DMS153 treated with DMSO at 0.1 percent for 48 hours (cell line): ENCODE measurements around the gene OR2B2.

ENCODE experiments used
- DNase-seq: peaks from one replicate; lab custom pipeline; 2025; ENCODE audit not compliant: unreplicated experiment; lab: John Stamatoyannopoulos, UW

The OR2B2 gene

DNA sequence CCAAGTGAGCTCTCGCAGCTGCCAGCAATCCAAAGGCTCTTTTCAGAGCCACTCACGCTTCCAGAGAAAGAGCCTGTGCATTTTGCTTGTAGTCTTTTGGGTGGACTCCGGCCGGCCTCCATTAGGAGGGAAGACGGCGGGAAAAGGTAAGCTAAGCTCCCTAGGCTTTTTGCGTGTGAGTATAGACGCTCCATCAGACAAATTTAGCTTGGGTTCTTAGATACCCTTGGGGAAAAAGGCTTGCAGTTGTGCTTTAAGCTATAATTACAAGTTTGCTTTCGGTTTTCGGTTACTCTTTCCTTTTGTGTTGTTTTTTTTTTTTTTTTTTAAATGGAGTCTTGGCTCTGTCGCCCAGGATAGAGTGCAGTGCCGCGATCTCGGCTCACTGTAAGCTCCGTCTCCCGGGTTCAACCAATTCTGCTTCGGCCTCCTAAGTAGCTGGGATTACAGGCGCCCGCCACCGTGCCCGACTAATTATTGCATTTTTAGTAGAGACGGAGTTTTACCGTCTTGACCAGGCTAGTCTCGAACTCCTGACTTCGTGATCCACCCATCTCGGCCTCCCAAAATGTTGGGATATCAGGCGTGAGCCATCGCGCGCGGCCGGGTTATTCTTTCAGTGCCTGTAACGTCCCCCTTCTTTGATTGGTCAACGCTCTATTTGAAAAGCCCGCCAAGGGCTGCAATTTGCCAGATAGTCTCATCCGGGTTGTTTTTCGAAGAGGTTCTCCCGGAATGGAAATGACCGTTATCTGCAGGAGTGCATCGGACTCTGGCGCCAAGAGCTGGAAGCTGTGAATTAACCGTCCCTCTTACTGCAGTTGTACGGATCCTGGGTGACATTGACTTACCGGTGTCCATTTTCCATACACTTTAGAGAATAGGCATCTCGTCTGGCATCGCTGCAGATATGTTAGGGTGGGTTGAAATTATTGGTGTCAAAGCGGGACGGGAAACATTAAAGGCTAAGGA is 18.1 kb downstream of the OR2B2 start:
- DNase-seq, result peak; percentile 89

DNA sequence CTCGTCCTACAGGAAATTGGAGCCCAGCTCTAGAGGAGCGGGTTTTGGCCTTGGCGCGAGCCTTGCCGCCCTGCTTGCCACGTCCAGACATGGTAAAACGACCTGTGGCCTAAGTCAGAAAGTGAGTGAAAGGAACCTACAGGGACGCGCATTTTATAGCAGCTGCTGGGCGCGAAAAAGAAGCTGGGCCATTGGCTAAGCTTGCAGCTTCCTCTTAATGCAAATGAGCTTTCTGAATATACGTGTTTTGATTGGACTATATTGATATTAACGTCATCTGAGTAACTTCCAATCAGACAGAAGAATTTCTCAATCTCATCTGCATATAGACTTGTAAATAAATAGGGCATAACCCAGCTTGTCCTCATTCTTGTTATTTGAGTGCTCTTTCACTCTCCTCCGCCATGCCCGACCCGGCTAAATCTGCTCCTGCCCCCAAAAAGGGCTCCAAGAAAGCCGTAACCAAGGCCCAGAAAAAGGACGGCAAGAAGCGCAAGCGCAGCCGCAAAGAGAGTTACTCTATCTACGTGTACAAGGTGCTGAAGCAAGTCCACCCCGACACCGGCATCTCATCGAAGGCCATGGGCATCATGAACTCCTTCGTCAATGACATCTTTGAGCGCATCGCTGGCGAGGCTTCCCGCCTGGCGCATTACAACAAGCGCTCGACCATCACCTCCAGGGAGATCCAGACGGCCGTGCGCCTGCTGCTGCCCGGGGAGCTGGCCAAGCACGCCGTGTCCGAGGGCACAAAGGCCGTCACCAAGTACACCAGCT is 18.9 kb downstream of the OR2B2 start:
- DNase-seq, result peak; percentile 96

DNA sequence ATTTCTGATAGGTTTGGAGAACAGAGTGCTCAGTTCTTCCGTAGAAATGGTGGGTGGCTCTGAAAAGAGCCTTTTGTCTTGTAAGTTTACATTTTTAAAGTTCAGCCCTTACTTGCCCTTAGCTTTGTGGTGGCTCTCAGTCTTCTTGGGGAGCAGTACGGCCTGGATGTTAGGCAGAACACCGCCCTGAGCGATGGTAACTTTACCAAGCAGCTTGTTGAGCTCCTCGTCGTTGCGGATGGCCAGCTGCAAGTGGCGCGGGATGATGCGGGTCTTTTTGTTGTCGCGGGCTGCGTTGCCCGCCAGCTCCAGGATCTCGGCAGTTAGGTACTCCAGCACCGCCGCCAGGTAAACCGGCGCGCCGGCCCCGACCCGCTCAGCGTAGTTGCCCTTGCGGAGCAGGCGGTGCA is 19.5 kb downstream of the OR2B2 start:
- DNase-seq, result no peak

DNA sequence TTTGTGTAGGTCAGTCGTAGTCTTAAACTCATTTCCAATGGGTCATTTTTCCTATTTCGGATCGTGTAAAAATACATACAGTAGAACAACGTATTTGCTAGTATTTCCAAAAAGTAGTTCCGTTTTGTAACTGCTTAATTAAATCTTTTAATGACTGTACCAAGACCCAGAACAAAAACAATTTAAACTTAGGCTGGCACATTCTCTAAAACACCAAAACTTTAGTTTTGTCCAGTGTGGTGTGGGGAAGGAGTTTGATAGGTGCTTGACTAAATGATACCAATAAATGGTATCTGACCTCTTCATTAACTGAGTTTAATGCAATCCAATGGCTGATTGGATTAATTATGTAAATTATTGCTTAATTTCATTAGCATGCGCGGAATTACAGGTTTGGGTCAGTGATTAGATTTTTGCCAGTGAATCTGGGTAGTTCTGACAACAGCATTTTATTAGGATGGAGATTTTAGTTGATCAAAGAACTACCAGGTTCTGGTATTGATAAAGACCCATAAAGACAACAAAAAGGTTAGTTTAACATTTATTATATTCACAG is 20.8 kb downstream of the OR2B2 start:
- DNase-seq, result no peak

DNA sequence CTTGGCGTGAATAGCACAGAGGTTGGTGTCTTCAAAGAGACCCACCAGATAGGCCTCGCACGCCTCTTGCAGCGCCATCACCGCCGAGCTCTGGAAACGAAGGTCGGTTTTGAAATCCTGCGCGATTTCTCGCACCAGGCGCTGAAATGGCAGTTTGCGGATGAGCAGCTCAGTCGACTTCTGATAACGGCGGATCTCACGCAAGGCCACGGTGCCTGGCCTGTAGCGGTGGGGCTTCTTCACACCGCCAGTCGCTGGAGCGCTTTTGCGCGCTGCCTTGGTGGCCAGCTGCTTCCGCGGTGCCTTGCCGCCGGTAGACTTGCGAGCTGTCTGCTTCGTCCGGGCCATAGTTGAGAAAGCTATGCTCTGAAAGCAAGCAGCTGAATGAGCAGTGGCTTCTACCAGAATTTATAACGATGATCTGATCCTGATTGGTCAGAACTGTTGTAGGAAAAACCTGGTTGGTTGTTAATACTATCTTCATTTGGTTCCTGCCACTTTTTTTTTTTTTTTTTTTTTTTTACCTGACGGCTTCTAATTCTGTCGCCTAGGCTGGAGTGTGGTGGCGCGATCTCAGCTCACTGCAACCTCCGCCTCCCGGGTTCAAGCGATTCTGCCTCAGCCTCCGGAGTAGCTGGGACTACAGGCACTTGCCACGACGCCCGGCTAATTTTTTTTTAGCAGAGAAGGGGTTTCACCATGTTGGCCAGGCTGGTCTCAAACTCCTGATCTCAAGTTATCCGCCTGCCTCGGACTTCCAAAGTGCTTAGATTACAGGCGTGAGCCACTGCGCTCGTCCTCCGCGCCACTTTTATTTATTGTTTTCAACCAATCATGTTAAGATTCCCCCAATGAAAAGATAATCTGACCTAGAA is 21.5 kb downstream of the OR2B2 start:
- peak; percentile 47 for DNase-seq

DNA sequence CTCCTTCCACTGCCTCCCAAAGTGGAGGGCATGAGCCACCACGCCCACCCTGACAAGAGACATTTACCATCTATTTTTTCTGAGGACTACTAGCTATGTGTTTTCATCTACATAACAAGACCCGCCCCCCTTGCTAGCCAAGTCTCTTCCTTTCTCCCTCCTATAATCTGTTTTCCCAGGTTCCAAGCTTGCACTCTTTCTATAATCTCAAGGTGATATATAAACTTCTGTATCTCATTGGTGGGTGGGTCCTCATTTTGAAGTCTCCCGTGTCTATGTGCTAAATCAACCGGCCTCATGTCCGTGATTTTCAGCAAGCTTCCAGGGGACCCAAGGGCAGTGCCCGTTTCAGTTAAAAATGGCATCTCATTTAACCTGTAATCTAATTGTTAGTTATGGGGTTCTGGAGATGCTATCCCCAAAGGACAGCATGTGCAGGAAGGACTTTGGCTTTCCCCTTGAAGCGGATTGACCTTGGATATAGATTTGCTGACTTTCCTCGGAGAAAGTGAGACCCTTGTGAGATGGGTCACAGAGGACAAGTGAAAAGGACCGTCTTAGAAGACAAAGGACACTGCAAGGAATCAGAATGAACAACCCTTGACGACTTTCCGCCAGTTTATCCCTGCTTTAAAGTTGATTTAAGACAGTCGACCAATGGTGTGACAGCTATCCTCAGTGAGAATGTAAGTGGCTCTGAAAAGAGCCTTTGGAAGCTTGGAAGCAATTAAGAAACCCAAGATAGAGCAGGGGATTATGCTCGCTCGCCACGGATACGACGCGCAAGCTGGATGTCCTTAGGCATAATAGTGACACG is 22.4 kb downstream of the OR2B2 start:
- no peak for DNase-seq

DNA sequence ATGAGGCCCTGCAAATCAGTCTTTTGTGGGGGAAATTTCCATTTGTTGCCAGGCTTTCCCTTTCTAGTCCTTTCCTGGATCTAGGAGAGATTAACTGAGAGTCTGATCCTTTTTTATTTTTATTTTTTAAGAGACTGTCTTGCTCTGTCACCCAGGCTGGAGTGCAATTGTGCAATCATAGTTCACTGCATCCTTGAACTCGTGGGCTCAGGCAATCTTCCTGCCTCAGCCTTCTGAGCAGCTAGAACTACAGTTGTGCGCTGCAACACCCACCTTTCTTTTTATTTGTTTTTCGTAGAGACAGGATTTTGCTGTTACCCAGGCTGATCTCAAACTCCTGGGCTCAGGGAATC is 22.9 kb downstream of the OR2B2 start:
- DNase-seq, result no peak

DNA sequence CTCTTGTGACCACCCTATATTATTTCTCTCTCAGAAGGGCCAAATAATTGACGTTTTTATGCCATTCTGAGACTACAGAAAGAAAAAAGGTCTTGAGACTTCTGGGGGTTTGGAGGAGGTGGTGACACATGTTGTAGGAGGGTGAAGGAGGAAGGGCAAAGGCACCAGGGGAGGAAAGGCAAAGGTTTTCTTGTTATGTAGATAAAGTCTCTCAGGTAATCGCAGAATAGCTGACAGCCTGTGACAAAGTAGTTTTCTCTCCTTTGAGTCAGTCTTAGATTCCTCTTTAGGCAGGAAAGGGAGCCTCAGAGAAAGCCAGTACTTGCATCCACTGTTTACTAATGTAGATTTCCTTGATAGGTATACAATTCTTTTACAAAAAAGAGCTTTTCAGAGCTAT is 23.6 kb downstream of the OR2B2 start:
- no peak for DNase-seq

DNA sequence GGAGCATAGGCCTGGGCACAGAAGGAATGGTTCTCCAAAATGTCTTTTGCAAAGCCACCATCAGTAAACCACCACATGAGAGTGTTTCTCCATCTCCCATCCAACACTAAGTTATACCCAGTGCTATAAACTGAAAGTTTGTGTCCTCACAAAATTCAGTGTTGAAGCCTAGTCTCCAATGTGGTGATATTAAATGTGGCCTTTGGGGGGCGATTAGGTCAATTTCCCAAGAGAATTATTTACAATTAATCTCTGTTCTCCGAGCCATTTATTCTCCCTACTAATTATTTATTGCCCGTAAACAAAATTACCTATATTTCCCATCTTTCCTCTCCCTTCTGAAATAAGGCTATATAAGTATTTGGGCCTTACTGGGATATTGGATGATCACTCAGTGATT is 26.1 kb downstream of the OR2B2 start:
- DNase-seq, result no peak

DNA sequence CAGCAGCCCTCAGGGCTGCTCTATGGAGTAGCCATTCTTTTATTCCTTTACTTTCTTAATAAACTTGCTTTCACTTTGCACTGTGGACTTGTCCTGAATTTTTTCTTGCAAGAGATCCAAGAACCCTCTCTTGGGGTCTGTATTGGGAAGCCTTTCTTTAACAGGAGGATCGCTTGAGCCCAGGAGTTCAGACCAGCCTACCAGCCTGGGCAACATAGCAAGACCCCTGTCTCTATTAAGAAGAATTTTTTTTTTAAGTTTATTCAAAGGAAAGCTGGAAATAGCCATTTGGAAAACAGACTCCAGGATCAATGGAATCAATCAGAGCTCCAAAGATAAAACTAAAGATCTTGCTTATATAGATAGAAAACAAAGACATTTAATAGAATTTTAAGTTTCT is 29.1 kb downstream of the OR2B2 start:
- DNase-seq, result no peak

DNA sequence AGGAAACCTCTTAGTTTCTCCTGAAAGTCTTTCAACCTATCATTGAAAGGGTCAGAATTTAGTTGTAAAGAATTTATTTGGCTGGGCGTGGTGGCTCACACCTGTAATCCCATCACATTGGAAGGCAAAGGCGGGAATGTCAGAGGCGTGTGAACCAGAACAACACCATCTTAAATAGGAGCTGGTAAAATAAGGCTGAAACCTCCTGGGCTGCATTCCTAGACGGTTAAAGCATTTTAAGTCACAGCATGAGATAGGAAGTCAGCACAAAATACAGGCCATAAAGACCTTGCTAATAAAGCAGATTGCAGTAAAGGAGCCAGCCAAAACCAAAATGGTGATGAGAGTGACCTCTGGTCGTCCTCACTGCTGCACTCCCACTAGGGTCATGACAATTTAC is 29.6 kb downstream of the OR2B2 start:
- DNase-seq, result no peak

DNA sequence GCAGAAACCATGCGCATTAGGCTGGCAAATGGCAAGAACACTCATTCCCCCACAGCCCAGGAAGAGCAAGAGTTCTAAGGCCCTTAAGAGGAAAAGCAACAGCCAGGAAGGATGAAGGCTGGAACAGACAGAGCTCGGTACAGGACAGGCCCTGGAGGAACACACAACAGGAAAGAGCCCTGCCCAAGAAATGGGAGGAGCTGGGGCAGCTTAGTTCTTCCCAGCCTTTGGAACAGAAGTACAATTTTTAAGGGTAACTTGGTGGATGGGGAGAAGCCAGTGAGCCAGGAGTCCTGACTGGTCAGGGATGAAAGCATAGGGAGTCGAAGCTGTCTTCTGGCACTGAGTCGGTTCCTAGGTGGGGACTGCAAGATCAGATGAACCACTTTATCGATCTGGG is 32.4 kb downstream of the OR2B2 start:
- no peak for DNase-seq

DNA sequence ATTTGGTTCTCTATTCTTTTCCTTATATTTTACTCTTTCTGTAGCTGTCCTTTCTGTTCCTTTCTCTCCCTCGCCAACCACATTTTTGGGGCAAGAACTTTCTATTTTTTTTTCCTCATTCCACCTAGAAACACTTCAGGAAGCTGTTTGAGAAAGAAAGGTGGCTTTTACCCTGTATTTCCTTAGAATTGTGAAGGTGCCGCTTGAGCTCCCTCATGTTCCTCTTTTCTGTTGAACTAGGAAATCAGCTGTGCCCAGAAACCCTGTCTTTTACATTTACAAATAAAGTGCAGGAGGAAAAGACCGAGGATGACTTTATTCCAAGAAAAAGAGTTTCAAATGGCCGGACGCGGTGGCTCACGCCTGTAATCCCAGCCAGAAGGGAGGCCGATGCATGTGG is 38.2 kb downstream of the OR2B2 start:
- DNase-seq, result no peak

DNA sequence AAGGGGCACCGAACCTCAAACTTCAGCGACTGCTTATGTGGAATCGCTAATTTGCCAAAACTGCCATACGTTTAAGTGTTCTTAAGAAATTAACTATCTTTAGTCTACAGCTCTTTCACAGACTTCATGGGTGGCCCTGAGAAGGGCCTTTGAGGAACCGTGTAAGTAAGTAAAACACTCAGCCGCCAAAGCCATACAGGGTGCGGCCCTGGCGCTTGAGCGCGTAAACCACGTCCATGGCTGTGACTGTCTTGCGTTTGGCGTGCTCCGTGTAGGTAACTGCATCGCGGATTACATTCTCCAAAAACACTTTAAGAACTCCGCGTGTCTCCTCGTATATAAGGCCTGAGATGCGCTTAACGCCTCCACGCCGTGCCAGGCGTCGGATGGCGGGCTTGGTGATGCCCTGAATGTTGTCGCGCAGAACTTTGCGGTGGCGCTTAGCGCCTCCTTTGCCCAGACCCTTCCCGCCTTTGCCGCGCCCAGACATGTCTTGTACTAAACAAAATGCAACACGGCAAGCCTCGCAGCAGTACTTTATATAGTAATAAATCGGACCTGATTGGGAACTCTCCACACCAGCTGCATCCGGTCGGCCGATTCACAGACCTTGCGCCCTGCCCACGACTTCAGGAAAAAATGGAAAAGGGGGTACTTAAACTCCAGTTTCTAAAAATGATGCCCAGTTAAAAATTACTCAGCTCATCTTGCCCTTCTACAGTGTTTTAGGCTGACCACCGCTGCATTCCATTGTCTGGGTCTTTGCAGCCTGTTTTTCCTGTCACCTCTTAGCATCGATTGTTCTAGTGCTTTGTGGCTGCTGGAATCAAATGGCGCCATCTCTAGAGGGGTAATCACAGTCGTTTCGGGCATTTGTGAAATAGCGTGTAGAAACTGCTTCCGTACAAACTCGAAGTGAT is 38.9 kb downstream of the OR2B2 start:
- peak; percentile 96 for DNase-seq

DNA sequence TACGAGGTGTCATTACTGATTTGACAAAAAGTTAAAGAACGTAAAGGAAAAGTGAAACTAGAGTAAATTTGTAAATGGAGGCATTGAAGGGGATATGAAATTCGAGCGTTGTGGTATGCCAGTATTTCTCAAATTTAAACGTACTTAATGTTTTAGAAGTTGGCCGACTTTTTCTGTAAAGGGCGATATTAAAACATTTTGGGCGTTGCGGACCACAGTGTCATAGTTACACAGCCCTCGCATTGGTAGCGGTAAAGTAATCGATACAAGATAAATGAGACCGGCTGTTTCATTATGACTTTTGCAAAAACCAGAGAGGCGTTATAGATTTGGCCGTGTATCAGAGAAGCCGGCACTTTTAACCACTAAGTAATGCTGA is 39.6 kb downstream of the OR2B2 start:
- DNase-seq, result peak; percentile 50

DNA sequence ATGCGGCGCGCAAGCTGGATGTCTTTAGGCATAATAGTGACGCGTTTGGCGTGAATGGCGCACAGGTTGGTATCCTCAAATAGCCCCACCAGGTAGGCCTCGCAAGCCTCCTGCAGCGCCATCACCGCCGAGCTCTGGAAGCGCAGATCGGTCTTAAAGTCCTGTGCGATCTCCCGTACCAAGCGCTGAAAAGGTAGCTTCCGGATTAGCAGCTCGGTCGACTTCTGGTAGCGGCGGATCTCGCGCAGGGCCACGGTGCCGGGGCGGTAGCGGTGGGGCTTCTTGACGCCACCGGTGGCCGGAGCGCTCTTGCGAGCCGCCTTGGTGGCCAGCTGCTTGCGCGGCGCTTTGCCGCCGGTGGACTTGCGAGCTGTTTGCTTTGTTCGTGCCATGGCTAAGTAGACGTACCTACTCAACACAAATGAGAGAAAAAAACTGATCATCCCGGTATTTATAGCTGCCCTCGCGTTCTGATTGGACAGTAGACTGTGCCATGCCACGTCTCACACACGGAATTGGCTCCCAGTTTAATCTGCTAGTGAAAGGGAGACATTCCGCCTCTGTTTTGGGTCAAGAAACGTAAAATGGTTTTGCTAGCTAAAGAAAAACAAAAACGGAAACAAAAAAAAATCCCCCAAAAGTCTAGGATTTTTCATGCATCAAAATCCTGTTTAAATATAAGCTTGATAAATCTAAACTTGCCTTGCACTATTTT is 40.1 kb downstream of the OR2B2 start:
- peak; percentile 80 for DNase-seq

DNA sequence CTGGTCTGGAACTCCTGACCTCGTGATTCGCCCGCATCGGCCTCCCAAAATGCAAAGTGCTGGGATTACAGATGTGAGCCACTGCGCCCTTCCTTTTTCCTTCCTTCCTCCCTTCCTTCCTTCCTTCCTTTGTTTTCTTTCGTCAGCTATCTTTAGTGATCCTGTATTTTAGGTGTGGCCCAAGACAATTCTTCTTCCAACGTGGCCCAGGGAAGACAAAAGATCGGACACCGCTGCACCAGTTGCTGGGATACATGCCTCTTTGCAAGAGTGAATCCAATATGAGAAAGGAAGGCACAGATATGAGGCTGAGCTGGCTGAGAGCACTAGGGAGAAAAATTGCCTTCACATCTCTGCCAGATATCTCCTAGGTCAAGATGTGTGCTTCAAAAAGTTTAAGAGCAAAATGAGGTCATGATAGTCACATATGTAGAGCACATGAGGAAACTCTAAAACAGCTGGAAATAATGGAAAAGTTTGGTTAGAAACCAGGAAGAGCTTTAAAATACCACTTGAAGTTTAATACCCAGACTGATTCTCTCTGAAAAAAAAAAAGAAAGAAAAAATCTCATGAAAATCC is 41.8 kb downstream of the OR2B2 start:
- DNase-seq, result no peak

DNA sequence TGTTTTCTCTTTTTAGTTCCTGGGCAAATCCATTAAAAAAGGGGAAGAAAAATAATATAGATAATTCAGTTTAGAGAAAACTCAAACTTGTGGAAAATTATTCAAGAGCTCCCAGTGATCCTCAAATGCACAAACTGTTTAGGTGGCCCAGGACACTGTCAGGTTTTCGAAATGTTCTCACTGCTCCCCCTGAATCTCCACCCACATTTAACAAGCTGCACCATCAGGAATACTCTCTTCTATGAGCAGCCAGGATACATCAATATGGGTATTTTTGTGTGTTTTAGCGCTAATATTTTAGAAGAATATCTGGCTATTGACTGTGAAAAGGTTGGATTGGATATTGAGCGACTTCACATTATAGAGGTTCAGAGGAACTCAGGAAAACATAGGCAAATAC is 43.9 kb downstream of the OR2B2 start:
- no peak for DNase-seq
